Occipital lobe (tissue), 2 donors: ENCODE data around the gene ARL13B. TPM values are rescaled to one million over a fixed set of nuclear protein-coding genes. Genes with fewer than 3 reads are reported as not detected.
"Not testable (repeated sequence)": the region's sequence is repeated elsewhere in the genome, so short reads cannot be mapped to it uniquely, and the experiment has no call there.

Experiments used
- DNase-seq: peaks from one replicate; lab custom pipeline; 2025; lab: John Stamatoyannopoulos, UW
- total RNA-seq: library from RNA; depleted of rRNA; stranded (reverse); fragments of >200 nt; gene quantifications from one replicate; pipeline ENCODE4 v1.2.3, GENCODE V29; 2014

ARL13B gene
- total RNA-seq, 1 donor from 2014 or later = 24.6 TPM

- peak; percentile 84 for DNase-seq
Observed at GRCh38 chr3:94062513-94063404, 82.8 kb downstream of the ARL13B start, which contains the start of the genes DHFR2 and NSUN3. DHFR2 (minus strand) TSS chr3:94062916; CDS start chr3:94061511, 1,405 bp downstream. NSUN3 (plus strand) TSS chr3:94063061; CDS start chr3:94063127, 66 bp downstream.

DNA sequence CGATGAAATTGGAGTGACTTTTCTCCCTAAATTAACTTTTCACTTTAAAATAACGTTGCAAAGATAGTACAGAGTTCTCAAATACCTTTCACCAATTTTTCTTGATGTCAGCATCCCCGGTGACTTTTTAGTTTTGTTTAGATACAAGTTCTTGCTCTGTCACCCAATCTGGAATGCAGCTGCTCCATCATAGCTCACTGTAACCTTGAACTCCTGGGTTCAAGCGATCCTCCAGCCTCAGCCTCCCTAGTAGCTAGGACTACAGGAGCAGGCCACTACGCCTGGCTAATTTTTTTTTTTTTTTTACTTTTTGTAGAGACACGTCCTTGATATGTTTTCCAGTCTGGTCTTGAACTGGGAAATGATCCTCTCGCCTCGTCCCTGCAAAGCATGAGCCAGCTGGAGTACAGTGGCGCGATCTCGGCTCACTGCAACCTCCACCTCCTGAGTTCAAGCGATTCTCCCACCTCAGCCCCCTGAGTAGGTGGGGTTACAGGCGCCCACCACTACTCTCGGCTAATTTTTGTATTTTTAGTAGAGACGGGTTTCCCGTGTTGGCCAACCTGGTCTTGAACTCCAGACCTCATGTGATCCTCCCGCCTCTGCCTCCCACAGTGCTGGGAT is 83.7 kb downstream of the ARL13B start:
- DNase-seq = no peak

GRCh38 chr3:94064243-94064860 is 84.4 kb downstream of the ARL13B start:
- no peak for DNase-seq

DNA sequence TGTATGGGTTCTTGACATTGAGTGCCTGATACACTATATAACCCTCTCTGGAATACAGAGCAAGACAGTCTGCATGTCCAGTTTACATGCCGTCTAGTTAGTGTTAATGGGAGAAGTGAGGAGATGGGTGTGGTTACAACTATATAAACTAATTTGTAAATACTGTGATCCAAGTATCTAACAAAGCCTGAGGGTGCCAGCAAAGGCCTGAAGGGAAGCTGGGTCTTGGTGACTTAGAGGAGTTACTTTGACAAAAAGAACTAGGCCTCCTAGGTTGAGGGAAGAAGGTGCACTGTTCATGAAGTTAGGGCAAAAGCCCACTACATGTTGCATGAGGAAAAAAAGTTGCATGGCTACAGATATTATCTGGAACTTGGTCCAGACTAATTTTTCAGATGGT is 85.2 kb downstream of the ARL13B start:
- DNase-seq = no peak

DNA sequence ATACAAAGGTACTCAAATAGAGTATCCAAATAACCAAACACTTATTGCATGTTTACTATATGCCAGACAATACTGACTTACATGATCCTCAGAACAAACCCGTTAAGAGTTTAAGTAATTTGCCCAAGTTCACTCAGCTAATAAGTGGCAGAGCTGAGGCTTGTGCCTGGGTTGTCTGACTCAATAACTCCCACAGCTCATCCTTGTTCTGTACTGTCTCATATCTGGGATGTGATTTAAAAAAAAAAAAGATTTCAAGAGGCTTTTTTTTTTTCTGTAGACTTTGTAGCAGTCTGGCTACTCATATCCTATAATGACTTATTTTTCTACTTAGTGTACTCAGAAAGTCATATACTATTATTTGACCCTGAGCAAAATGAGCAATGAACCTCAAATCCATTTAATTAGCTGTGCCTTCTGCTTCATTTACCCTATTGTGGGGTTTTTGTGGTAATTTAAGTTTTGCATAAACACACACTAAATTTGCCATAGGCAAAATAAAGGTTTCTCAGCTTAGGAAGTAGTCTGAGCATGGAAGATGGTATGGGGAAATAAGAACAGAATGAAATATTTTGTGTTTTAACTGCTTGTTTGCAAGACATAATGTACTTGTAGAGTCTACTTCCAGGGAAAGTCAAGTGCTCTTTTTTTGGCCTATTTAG is 86.0 kb downstream of the ARL13B start:
- no peak for DNase-seq

- DNase-seq = no peak
Observed at GRCh38 chr3:94066506-94067500, 86.8 kb downstream of the ARL13B start.

- no peak for DNase-seq
Observed at GRCh38 chr3:94069194-94069813, 89.3 kb downstream of the ARL13B start.

GRCh38 chr3:94070341-94070911 is 90.5 kb downstream of the ARL13B start:
- DNase-seq = no peak

DNA sequence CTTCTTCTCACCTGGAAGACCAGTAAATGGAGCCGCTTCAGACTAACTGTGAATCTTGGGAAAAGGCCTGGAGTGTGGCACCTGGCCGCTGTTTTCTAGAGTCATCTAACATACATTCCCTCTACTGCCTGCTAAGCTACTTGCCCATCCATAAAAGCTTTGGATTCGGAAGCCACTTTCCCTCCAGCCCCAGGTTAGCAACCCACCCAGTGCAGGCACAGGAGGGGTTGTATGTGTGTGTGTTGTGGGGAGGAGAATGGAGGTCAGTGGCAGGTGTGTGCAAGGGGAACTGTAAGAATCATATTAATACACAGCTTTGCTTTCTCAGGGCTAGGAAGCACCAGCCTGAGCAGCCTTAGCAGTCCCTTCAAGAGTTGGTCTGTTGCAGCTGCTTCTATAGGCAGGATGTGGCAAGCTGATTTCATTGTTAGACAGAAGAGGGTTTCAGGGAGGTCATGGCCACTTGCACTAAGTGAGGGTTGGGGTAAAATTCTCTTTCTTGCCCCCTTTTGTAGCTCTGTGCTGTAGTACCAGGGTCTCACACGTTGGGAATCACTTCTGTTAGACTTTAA is 91.8 kb downstream of the ARL13B start:
- DNase-seq = no peak

GRCh38 chr3:94076055-94076454 is 96.1 kb downstream of the ARL13B start:
- no peak for DNase-seq

DNA sequence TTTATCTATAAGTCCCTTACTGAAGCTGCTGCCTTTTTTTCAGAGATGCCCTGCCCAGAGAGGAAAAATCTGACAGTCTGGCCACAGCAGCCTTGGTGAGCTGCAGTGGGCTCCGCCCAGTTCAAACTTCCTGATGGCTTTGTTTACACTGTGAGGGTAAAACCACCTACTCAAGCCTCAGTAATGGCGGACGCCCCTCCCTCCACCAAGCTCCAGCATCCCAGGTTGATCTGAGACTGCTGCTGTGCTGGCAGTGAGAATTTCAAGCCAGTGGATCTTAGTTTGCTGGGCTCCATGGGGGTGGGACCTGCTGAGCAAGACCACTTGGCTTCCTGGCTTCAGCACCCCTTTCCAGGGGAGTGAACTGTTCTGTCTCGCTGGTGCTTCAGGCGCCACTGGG is 100.6 kb downstream of the ARL13B start:
- DNase-seq = not testable (repeated sequence)

- DNase-seq = no peak
Observed at GRCh38 chr3:94081884-94082283, 101.9 kb downstream of the ARL13B start.

- no peak for DNase-seq
Observed at GRCh38 chr3:94082391-94082937, 102.5 kb downstream of the ARL13B start.

GRCh38 chr3:94083261-94083660 is 103.3 kb downstream of the ARL13B start:
- no peak for DNase-seq

- no peak for DNase-seq
Observed at GRCh38 chr3:94089126-94089525, 109.2 kb downstream of the ARL13B start.

GRCh38 chr3:94092086-94092485 is 112.1 kb downstream of the ARL13B start:
- no peak for DNase-seq

- DNase-seq = no peak
Observed at GRCh38 chr3:94093151-94093550, 113.2 kb downstream of the ARL13B start.

- DNase-seq = no peak
Observed at GRCh38 chr3:94095111-94095510, 115.2 kb downstream of the ARL13B start.

GRCh38 chr3:94098452-94098851 is 118.5 kb downstream of the ARL13B start:
- DNase-seq = no peak
